Measurements from ENCODE around the gene IFNL4. TPM values are rescaled to one million over a fixed set of nuclear protein-coding genes. Genes with fewer than 3 reads are reported as not detected.
"Not testable (repeated sequence)": the region's sequence is repeated elsewhere in the genome, so short reads cannot be mapped to it uniquely, and the experiment has no call there.

Gene IFNL4
- polyA plus RNA-seq, 1 donor, result not detected

GRCh38 chr19:39254531-39255345, 6.1 kb upstream of the IFNL4 start:
- no peak for DNase-seq

GRCh38 chr19:39253374-39254149, 4.9 kb upstream of the IFNL4 start:
- no peak for DNase-seq

- no peak for DNase-seq
Measured at GRCh38 chr19:39252458-39252857, 3.8 kb upstream of the IFNL4 start.

GRCh38 chr19:39251846-39252245, 3.2 kb upstream of the IFNL4 start:
- DNase-seq, result no peak

GRCh38 chr19:39251081-39251480, 2.4 kb upstream of the IFNL4 start:
- DNase-seq, result no peak

GRCh38 chr19:39247701-39248664, 673 bp downstream of the IFNL4 start:
- DNase-seq, result no peak

GRCh38 chr19:39246951-39247669, 1.5 kb downstream of the IFNL4 start:
- DNase-seq, result no peak

- not testable (repeated sequence) for DNase-seq
Measured at GRCh38 chr19:39245166-39245565, 3.5 kb downstream of the IFNL4 start.

GRCh38 chr19:39244410-39245100, 4.1 kb downstream of the IFNL4 start, which contains the start of gene IFNL3:
Gene IFNL3, minus strand, starts transcription at chr19:39245006. Its CDS starts 39 bp downstream, at chr19:39244967.
- not testable (repeated sequence) for DNase-seq

- not testable (repeated sequence) for DNase-seq
Measured at GRCh38 chr19:39243741-39244140, 4.9 kb downstream of the IFNL4 start.

- DNase-seq, result no peak
Measured at GRCh38 chr19:39240421-39240820, 8.2 kb downstream of the IFNL4 start.

- no peak for DNase-seq
Measured at GRCh38 chr19:39238944-39239343, 9.7 kb downstream of the IFNL4 start.

- no peak for DNase-seq
Measured at GRCh38 chr19:39238209-39238608, 10.4 kb downstream of the IFNL4 start.

GRCh38 chr19:39237200-39238184, 11.2 kb downstream of the IFNL4 start:
- DNase-seq, result no peak

- DNase-seq, result no peak
Measured at GRCh38 chr19:39236527-39236926, 12.1 kb downstream of the IFNL4 start.

- no peak for DNase-seq
Measured at GRCh38 chr19:39232708-39233107, 15.9 kb downstream of the IFNL4 start.

- DNase-seq, result no peak
Measured at GRCh38 chr19:39230096-39230764, 18.4 kb downstream of the IFNL4 start.

- DNase-seq, result no peak
Measured at GRCh38 chr19:39224910-39225309, 23.7 kb downstream of the IFNL4 start.

GRCh38 chr19:39223703-39224279, 24.9 kb downstream of the IFNL4 start:
- DNase-seq, result peak; percentile 15

Data from hindlimb muscle (tissue), 1 donor.